SK-N-SH (cell line): ENCODE measurements around the gene STX7.

Source experiments
- EP300 ChIP-seq, 2 experiments: IDR thresholded peaks; 2 replicates each; pipeline versions ENCODE4 v1.4.0 to v1.6.1; 2012; ENCODE audit warnings: borderline replicate concordance in 1 of 2, low read depth in 1 of 2, low read length in 1 of 2
- FOXJ3 ChIP-seq: sonication (generic); formaldehyde crosslinking; IDR thresholded peaks from 2 replicates; pipeline ENCODE4 v1.5.1; 2020; ENCODE audit warnings: mild to moderate bottlenecking, missing genetic modification reagents
- FOXM1 ChIP-seq: IDR thresholded peaks from 2 replicates; pipeline ENCODE4 v1.4.0; 2012; ENCODE audit warnings: low read depth, mild to moderate bottlenecking
- JUND ChIP-seq: IDR thresholded peaks from 2 replicates; pipeline ENCODE4 v1.4.0; 2012
- MAX ChIP-seq: IDR thresholded peaks from 2 replicates; pipeline ENCODE4 v1.4.0; 2012; ENCODE audit warnings: low read depth
- PBX3 ChIP-seq: IDR thresholded peaks from 2 replicates; pipeline ENCODE4; 2012
- POLR2AphosphoS5 ChIP-seq: IDR thresholded peaks from 2 replicates; pipeline ENCODE4 v1.6.1; 2012; ENCODE audit warnings: low read depth, low read length
- RCOR1 ChIP-seq: fragments of 150-350 bp; IDR thresholded peaks from 2 replicates; pipeline ENCODE4 v1.6.1; 2017; ENCODE audit warnings: antibody characterized with exemption, low read length
- TAF1 ChIP-seq: IDR thresholded peaks from 2 replicates; pipeline ENCODE4 v1.6.1; 2012; ENCODE audit warnings: low read depth, mild to moderate bottlenecking, low read length, moderate library complexity, borderline replicate concordance
- TF ChIP-seq, protein P1 (sequence below): fragments of 200-600 bp; sonication (generic); IDR thresholded peaks from 2 replicates; pipeline ENCODE4 v1.6.1; 2017; ENCODE audit warnings: antibody characterized with exemption, mild to moderate bottlenecking, moderate library complexity

DNA sequence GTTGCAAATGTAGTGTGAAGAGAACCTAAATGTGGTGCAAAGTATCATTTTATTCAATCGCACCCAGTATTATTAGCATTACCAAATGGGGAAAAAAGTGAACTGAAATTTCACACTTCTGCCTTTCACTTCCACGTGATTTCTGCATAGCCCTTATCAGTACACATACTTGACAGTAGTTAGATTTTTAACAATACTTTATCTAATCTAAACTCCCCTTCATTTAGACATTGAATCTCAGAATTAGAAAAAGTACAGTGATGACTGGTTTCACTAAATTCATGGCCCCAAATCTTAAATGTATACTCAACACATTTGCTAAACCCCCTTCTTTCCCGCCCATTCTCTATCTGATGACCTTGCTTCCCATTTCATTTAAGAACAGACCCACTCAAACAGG, 14.3 kb downstream of the STX7 start:
- TF ChIP-seq POLR2AphosphoS5 (no peak), MAX (no peak), FOXJ3 (no peak), FOXM1 (no peak), RCOR1 (no peak), JUND (no peak), TAF1 (no peak), EP300 (IDR thresholded peaks at IDR 0.05; ENCODE audit: borderline replicate concordance in 1 of 2, low read depth in 1 of 2, low read length in 1 of 2) (no peak), PBX3 (no peak)
- TF ChIP-seq, protein P1, sequence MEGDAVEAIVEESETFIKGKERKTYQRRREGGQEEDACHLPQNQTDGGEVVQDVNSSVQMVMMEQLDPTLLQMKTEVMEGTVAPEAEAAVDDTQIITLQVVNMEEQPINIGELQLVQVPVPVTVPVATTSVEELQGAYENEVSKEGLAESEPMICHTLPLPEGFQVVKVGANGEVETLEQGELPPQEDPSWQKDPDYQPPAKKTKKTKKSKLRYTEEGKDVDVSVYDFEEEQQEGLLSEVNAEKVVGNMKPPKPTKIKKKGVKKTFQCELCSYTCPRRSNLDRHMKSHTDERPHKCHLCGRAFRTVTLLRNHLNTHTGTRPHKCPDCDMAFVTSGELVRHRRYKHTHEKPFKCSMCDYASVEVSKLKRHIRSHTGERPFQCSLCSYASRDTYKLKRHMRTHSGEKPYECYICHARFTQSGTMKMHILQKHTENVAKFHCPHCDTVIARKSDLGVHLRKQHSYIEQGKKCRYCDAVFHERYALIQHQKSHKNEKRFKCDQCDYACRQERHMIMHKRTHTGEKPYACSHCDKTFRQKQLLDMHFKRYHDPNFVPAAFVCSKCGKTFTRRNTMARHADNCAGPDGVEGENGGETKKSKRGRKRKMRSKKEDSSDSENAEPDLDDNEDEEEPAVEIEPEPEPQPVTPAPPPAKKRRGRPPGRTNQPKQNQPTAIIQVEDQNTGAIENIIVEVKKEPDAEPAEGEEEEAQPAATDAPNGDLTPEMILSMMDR = no peak
